H9 (cell line): Measurements from ENCODE around the gene ANO6. TPM values are rescaled to one million over a fixed set of nuclear protein-coding genes. Genes with fewer than 3 reads are reported as not detected.

Experiments used
- DNase-seq: peaks from one replicate; pipeline ENCODE4 v3.0.0-alpha.2; 2017
- H2AFZ ChIP-seq: one replicate; pipeline ENCODE4 v1.6.1; 2013; ENCODE audit warnings: mild to moderate bottlenecking, low read length, control low read depth, moderate library complexity
- H2AK5ac ChIP-seq: 2 replicates; pipeline ENCODE4 v1.6.1; 2013; ENCODE audit warnings: low read length, control low read depth, mixed read lengths; ENCODE audit not compliant: insufficient read length
- H2BK120ac ChIP-seq: one replicate; pipeline ENCODE4 v1.6.1; 2013; ENCODE audit warnings: low read depth, mild to moderate bottlenecking, low read length, control low read depth, inconsistent platforms; ENCODE audit not compliant: poor library complexity, severe bottlenecking
- H2BK12ac ChIP-seq: 2 replicates; pipeline ENCODE4 v1.6.1; 2013; ENCODE audit warnings: low read length, control low read depth, mixed read lengths, low read depth; ENCODE audit not compliant: insufficient read length
- H2BK15ac ChIP-seq: 2 replicates; pipeline ENCODE4 v1.6.1; 2013; ENCODE audit warnings: low read depth, low read length, control low read depth
- H2BK20ac ChIP-seq: one replicate; pipeline ENCODE4 v1.6.1; 2013; ENCODE audit warnings: low read depth, mild to moderate bottlenecking, low read length, control low read depth, inconsistent platforms; ENCODE audit not compliant: poor library complexity, severe bottlenecking
- H2BK5ac ChIP-seq: 2 replicates; pipeline ENCODE4 v1.6.1; 2013; ENCODE audit warnings: low read length, control low read depth, mixed read lengths; ENCODE audit not compliant: insufficient read length
- H3K14ac ChIP-seq: 2 replicates; pipeline ENCODE4 v1.6.1; 2013; ENCODE audit warnings: low read length, control low read depth; ENCODE audit not compliant: insufficient read depth
- H3K18ac ChIP-seq: 2 replicates; pipeline ENCODE4 v1.6.1; 2013; ENCODE audit warnings: low read depth, mild to moderate bottlenecking, mixed read lengths, low read length, control low read depth; ENCODE audit not compliant: insufficient read length
- H3K23ac ChIP-seq: 2 replicates; pipeline ENCODE4 v1.6.1; 2013; ENCODE audit warnings: low read length, control low read depth, mixed read lengths, low read depth; ENCODE audit not compliant: insufficient read length
- H3K23me2 ChIP-seq: 2 replicates; pipeline ENCODE4 v1.6.1; 2013; ENCODE audit warnings: low read depth, mild to moderate bottlenecking, mixed read lengths, low read length, control low read depth; ENCODE audit not compliant: insufficient read length, poor library complexity, severe bottlenecking
- H3K27ac ChIP-seq: 2 replicates; pipeline ENCODE4 v1.5.1; 2013; ENCODE audit warnings: low read length, control low read depth, mixed read lengths, low read depth; ENCODE audit not compliant: insufficient read length
- H3K27me3 ChIP-seq: 2 replicates; pipeline ENCODE4 v1.6.1; 2013; ENCODE audit warnings: low read length, control low read depth, inconsistent platforms; ENCODE audit not compliant: insufficient read depth
- H3K4ac ChIP-seq: 2 replicates; pipeline ENCODE4 v1.6.1; 2013; ENCODE audit warnings: low read depth, mild to moderate bottlenecking, control low read depth, inconsistent platforms, low read length, moderate library complexity
- H3K4me1 ChIP-seq: 2 replicates; pipeline ENCODE4 v1.6.1; 2013; ENCODE audit warnings: low read length, control low read depth, inconsistent platforms; ENCODE audit not compliant: insufficient read depth
- H3K4me2 ChIP-seq: 2 replicates; pipeline ENCODE4 v1.6.1; 2013; ENCODE audit warnings: low read length, control low read depth, mixed read lengths; ENCODE audit not compliant: insufficient read length, insufficient read depth
- H3K56ac ChIP-seq: 2 replicates; pipeline ENCODE4 v1.6.1; 2013; ENCODE audit warnings: low read depth, mild to moderate bottlenecking, mixed read lengths, low read length, control low read depth; ENCODE audit not compliant: insufficient read length
- H3K79me1 ChIP-seq: 2 replicates; pipeline ENCODE4 v1.6.1; 2013; ENCODE audit warnings: low read depth, mild to moderate bottlenecking, moderate library complexity, low read length, control low read depth, inconsistent platforms; ENCODE audit not compliant: insufficient read depth, poor library complexity, severe bottlenecking
- H3K79me2 ChIP-seq: 2 replicates; pipeline ENCODE4 v1.6.1; 2013; ENCODE audit warnings: low read length, control low read depth, inconsistent platforms; ENCODE audit not compliant: insufficient read depth
- H3K9ac ChIP-seq: 2 replicates; pipeline ENCODE4 v1.6.1; 2013; ENCODE audit warnings: low read length, control low read depth, mixed read lengths; ENCODE audit not compliant: insufficient read length; ENCODE audit errors: extremely low read depth
- H3K9me3 ChIP-seq: one replicate; pipeline ENCODE4 v1.6.1; 2013; ENCODE audit warnings: low read depth, low read length, inconsistent platforms; ENCODE audit not compliant: control insufficient read depth
- H3T11ph ChIP-seq: one replicate; pipeline ENCODE4 v1.6.1; 2013; ENCODE audit warnings: mild to moderate bottlenecking, low read length, control low read depth, inconsistent platforms
- H4K20me1 ChIP-seq: one replicate; pipeline ENCODE4 v1.6.1; 2013; ENCODE audit not compliant: control insufficient read depth, insufficient read length, insufficient read depth
- H4K5ac ChIP-seq: 2 replicates; pipeline ENCODE4 v1.6.1; 2013; ENCODE audit warnings: low read depth, mild to moderate bottlenecking, mixed read lengths, low read length, control low read depth; ENCODE audit not compliant: insufficient read length
- H4K8ac ChIP-seq: replicated peaks from 2 replicates; pipeline ENCODE4 v1.6.1; 2013; ENCODE audit warnings: low read length, control low read depth, mixed read lengths, low read depth; ENCODE audit not compliant: insufficient read length
- H4K91ac ChIP-seq: 2 replicates; pipeline ENCODE4 v1.6.1; 2013; ENCODE audit warnings: low read depth, mild to moderate bottlenecking, moderate library complexity, mixed read lengths, low read length, control low read depth; ENCODE audit not compliant: insufficient read length
- H3K27ac Mint-ChIP-seq, 3 experiments: 2 replicates in 2 of 3; 3 replicates in 1 of 3; pipeline ENCODE4 v1.8.0; 2020 to 2021; ENCODE audit warnings: mixed read lengths in 3 of 3, mild to moderate bottlenecking in 1 of 3, moderate library complexity in 1 of 3
- H3K27me3 Mint-ChIP-seq: 2 replicates; pipeline ENCODE4 v1.8.0; 2021; ENCODE audit warnings: low read depth, mild to moderate bottlenecking, moderate library complexity, mixed read lengths
- H3K36me3 Mint-ChIP-seq, 3 experiments: 2 replicates in 2 of 3; 3 replicates in 1 of 3; pipeline ENCODE4 v1.8.0; 2020 to 2021; ENCODE audit warnings: low read depth in 3 of 3, mixed read lengths in 3 of 3; ENCODE audit not compliant: insufficient read depth in 1 of 3
- H3K4me1 Mint-ChIP-seq, 2 experiments: 2 replicates each; pipeline ENCODE4 v1.8.0; 2020; ENCODE audit warnings: mixed read lengths in 2 of 2
- H3K4me3 Mint-ChIP-seq, 2 experiments: 2 replicates in 1 of 2; 3 replicates in 1 of 2; pipeline ENCODE4 v1.8.0; 2020 to 2021; ENCODE audit warnings: mild to moderate bottlenecking in 2 of 2, mixed read lengths in 2 of 2, moderate library complexity in 1 of 2
- H3K9me3 Mint-ChIP-seq, 2 experiments: 2 replicates in 1 of 2; 3 replicates in 1 of 2; pipeline ENCODE4 v1.8.0; 2020; ENCODE audit warnings: mild to moderate bottlenecking in 2 of 2, mixed read lengths in 2 of 2, moderate library complexity in 1 of 2
- CTCF ChIP-seq: fragments of 200-600 bp; sonication (generic); conservative IDR thresholded peaks from 3 replicates; pipeline ENCODE4 v1.8.0; 2021; ENCODE audit warnings: antibody characterized with exemption, mild to moderate bottlenecking
- WGBS: extraction: QIAGEN DNeasy Blood & Tissue Kit; methylation state at CpG from one replicate; pipeline ENCODE4 v1.1.7; 2013; ENCODE audit warnings: missing lambda C conversion rate, low lambda C conversion rate, mixed read lengths; ENCODE audit not compliant: insufficient read length; ENCODE audit errors: extremely low coverage; 5-methylcytosine and 5-hydroxymethylcytosine counted together
- total RNA-seq: library from RNA; stranded (reverse); gene quantifications from 2 replicates; pipeline ENCODE4 v1.2.1, GENCODE V29; 2021

ANO6 gene
- total RNA-seq, 1 experiment from 2014 or later = 24.3 TPM

GRCh38 chr12:45425426-45425825 lies 209.5 kb downstream of the ANO6 start:
- no peak overlapping the region for H3K56ac ChIP-seq
- no peak overlapping the region for H4K91ac ChIP-seq
- no peak overlapping the region for H4K8ac ChIP-seq
- no peaks in the 10 kb centered on the region for H3K4me1 ChIP-seq
- no peaks in the 10 kb centered on the region for H3K79me2 ChIP-seq
- no peak overlapping the region for H3K4me3 Mint-ChIP-seq
- DNase-seq = no peak
- TF ChIP-seq CTCF = no peak
- H2BK20ac ChIP-seq = no peak overlapping the region
- H3K9ac ChIP-seq = no peak overlapping the region
- H3K27me3 Mint-ChIP-seq = no peaks in the 10 kb centered on the region
- no peak overlapping the region for H2AFZ ChIP-seq
- H3K27me3 ChIP-seq = no peaks in the 10 kb centered on the region
- H3K23ac ChIP-seq = no peak overlapping the region
- H3K14ac ChIP-seq = no peak overlapping the region
- H4K5ac ChIP-seq = no peak overlapping the region
- peak overlapping the region in 1 of 3 experiments; percentile 26; a peak in 2 of 7 replicates for H3K27ac Mint-ChIP-seq
- H2BK15ac ChIP-seq = no peak overlapping the region
- no CpG with 5 or more reads among the region's 4 CpGs for WGBS
- H4K20me1 ChIP-seq = no peaks in the 10 kb centered on the region
- H3K18ac ChIP-seq = no peak overlapping the region
- H3K4ac ChIP-seq = no peak overlapping the region
- no peak overlapping the region for H3K4me2 ChIP-seq
- no peak overlapping the region for H2BK5ac ChIP-seq
- H2AK5ac ChIP-seq = no peak overlapping the region
- H3K9me3 ChIP-seq = no peaks in the 10 kb centered on the region
- no peak overlapping the region for H3T11ph ChIP-seq
- H3K4me1 Mint-ChIP-seq = peaks cover 15 to 18% of the 10 kb centered on the region in 2 experiments
- no peaks in the 10 kb centered on the region for H3K79me1 ChIP-seq
- no peaks in the 10 kb centered on the region for H3K9me3 Mint-ChIP-seq
- H2BK120ac ChIP-seq = no peak overlapping the region
- no peak overlapping the region for H2BK12ac ChIP-seq
- no peak overlapping the region for H3K27ac ChIP-seq
- no peaks in the 10 kb centered on the region for H3K23me2 ChIP-seq
- peaks cover 25 to 39% (median 34%) of the 10 kb centered on the region in 3 experiments for H3K36me3 Mint-ChIP-seq
